HG02938 (cell line): ENCODE data around the gene TBCK.

ENCODE experiments used
- ATAC-seq: cut with Tn5 transposase; IDR thresholded peaks from one replicate; pipeline ENCODE4 v1.9.1; 2021; ENCODE audit warnings: mild to moderate bottlenecking, moderate library complexity; ENCODE audit not compliant: unreplicated experiment

The TBCK gene

GRCh38 chr4:105998171-105999063 is 317.6 kb downstream of the TBCK start:
- no peak for ATAC-seq

GRCh38 chr4:105996845-105997244 is 319.2 kb downstream of the TBCK start:
- no peak for ATAC-seq

GRCh38 chr4:105994841-105995501 is 321.0 kb downstream of the TBCK start:
- no peak for ATAC-seq

- no peak for ATAC-seq
Measured at GRCh38 chr4:105994061-105994460, 321.9 kb downstream of the TBCK start.

GRCh38 chr4:105992641-105993305 is 323.2 kb downstream of the TBCK start:
- no peak for ATAC-seq

- ATAC-seq: no peak
Measured at GRCh38 chr4:105991726-105992125, 324.3 kb downstream of the TBCK start.
